OCI-M1 (cell line): ENCODE results near the gene KRTDAP.

Experiments
- DNase-seq: peaks from one replicate; lab custom pipeline; 2025; lab: John Stamatoyannopoulos, UW

The KRTDAP gene

GRCh38 chr19:35512831-35513627, 22.8 kb upstream of the KRTDAP start:
- no peak for DNase-seq

- no peak for DNase-seq
Observed at GRCh38 chr19:35511337-35511736, 21.1 kb upstream of the KRTDAP start.

- no peak for DNase-seq
Observed at GRCh38 chr19:35510626-35510964, 20.3 kb upstream of the KRTDAP start.

GRCh38 chr19:35509861-35510625, 19.8 kb upstream of the KRTDAP start:
- peak; percentile 78 for DNase-seq

- peak; percentile 3 for DNase-seq
Observed at GRCh38 chr19:35509018-35509652, 18.9 kb upstream of the KRTDAP start.

GRCh38 chr19:35508129-35508528, 17.9 kb upstream of the KRTDAP start:
- no peak for DNase-seq

GRCh38 chr19:35507561-35507960, 17.3 kb upstream of the KRTDAP start:
- DNase-seq: no peak

GRCh38 chr19:35506011-35506410, 15.7 kb upstream of the KRTDAP start:
- no peak for DNase-seq

GRCh38 chr19:35502751-35503150, 12.5 kb upstream of the KRTDAP start:
- DNase-seq: no peak

GRCh38 chr19:35501684-35502083, 11.4 kb upstream of the KRTDAP start:
- DNase-seq: no peak

- DNase-seq: no peak
Observed at GRCh38 chr19:35500611-35501010, 10.3 kb upstream of the KRTDAP start.

- peak; percentile 21 for DNase-seq
Observed at GRCh38 chr19:35498984-35499527, 8.8 kb upstream of the KRTDAP start.

GRCh38 chr19:35498220-35498619, 8.0 kb upstream of the KRTDAP start:
- no peak for DNase-seq

- no peak for DNase-seq
Observed at GRCh38 chr19:35497406-35497805, 7.1 kb upstream of the KRTDAP start.

- DNase-seq: peak; percentile 80
Observed at GRCh38 chr19:35495107-35496064, 5.1 kb upstream of the KRTDAP start.

GRCh38 chr19:35493971-35494370, 3.7 kb upstream of the KRTDAP start:
- DNase-seq: no peak

GRCh38 chr19:35491836-35492360, 1.6 kb upstream of the KRTDAP start:
- no peak for DNase-seq

- no peak for DNase-seq
Observed at GRCh38 chr19:35488677-35489076, 1.6 kb downstream of the KRTDAP start.

- no peak for DNase-seq
Observed at GRCh38 chr19:35487656-35488182, 2.5 kb downstream of the KRTDAP start.

- no peak for DNase-seq
Observed at GRCh38 chr19:35486268-35486708, 4.0 kb downstream of the KRTDAP start.
